HEK293T (cell line): ENCODE results near the gene PAPPA.

Source experiments
- CTCF ChIA-PET: fragments of 350-600 bp; formaldehyde crosslinking; extraction: SDS; loops from one replicate; lab custom pipeline; 2021; ENCODE audit warnings: antibody characterized with exemption, inconsistent platforms; lab: Yijun Ruan, JAX
- POLR2A ChIA-PET: fragments of 350-600 bp; formaldehyde crosslinking; extraction: SDS; loops from one replicate; lab custom pipeline; 2020; ENCODE audit warnings: antibody characterized with exemption, inconsistent platforms; lab: Yijun Ruan, JAX
- DNase-seq: peaks from one replicate; pipeline ENCODE4 v3.0.0; 2012; ENCODE audit warnings: mixed read lengths; ENCODE audit errors: extremely low spot score
- ARNT ChIP-seq: fragments of 450-650 bp; IDR thresholded peaks from 2 replicates; pipeline ENCODE4 v1.6.1; 2017; ENCODE audit warnings: mild to moderate bottlenecking
- BHLHE40 ChIP-seq: fragments of 450-650 bp; IDR thresholded peaks from 2 replicates; pipeline ENCODE4 v1.6.1; 2016; ENCODE audit warnings: mild to moderate bottlenecking, moderate library complexity, borderline replicate concordance
- CTBP1 ChIP-seq: fragments of 450-650 bp; IDR thresholded peaks from 2 replicates; pipeline ENCODE4 v1.6.1; 2016; ENCODE audit warnings: borderline replicate concordance
- ELF4 ChIP-seq: fragments of 450-650 bp; IDR thresholded peaks from 2 replicates; pipeline ENCODE4 v1.6.1; 2017; ENCODE audit warnings: antibody characterized with exemption
- FOXA1 ChIP-seq: fragments of 450-650 bp; IDR thresholded peaks from 2 replicates; pipeline ENCODE4 v1.6.1; 2016; ENCODE audit warnings: mild to moderate bottlenecking
- FOXK2 ChIP-seq: fragments of 450-650 bp; IDR thresholded peaks from 2 replicates; pipeline ENCODE4 v1.6.1; 2016; ENCODE audit warnings: mild to moderate bottlenecking
- FOXM1 ChIP-seq: fragments of 450-650 bp; IDR thresholded peaks from 2 replicates; pipeline ENCODE4 v1.6.1; 2017; ENCODE audit warnings: mild to moderate bottlenecking, borderline replicate concordance
- HDGF ChIP-seq: fragments of 450-650 bp; IDR thresholded peaks from 2 replicates; pipeline ENCODE4 v1.6.1; 2017; ENCODE audit warnings: antibody characterized with exemption, borderline replicate concordance
- L3MBTL2 ChIP-seq: fragments of 450-650 bp; conservative IDR thresholded peaks from 2 replicates; pipeline ENCODE4 v1.6.1; 2016; ENCODE audit warnings: mild to moderate bottlenecking
- LEF1 ChIP-seq: fragments of 450-650 bp; IDR thresholded peaks from 2 replicates; pipeline ENCODE4 v1.6.1; 2017; ENCODE audit warnings: mild to moderate bottlenecking, borderline replicate concordance
- NFRKB ChIP-seq: fragments of 450-650 bp; IDR thresholded peaks from 2 replicates; pipeline ENCODE4 v1.6.1; 2016; ENCODE audit warnings: mild to moderate bottlenecking, moderate library complexity
- SP1 ChIP-seq: fragments of 450-650 bp; IDR thresholded peaks from 2 replicates; pipeline ENCODE4 v1.6.1; 2017
- SUZ12 ChIP-seq: fragments of 450-650 bp; IDR thresholded peaks from 2 replicates; pipeline ENCODE4 v1.6.1; 2016; ENCODE audit warnings: mild to moderate bottlenecking
- TARDBP ChIP-seq: fragments of 450-650 bp; IDR thresholded peaks from 2 replicates; pipeline ENCODE4 v1.6.1; 2016
- ZNF384 ChIP-seq: fragments of 450-650 bp; IDR thresholded peaks from 2 replicates; pipeline ENCODE4 v1.6.1; 2016
- TF ChIP-seq, protein P1 (sequence below): fragments of 450-650 bp; IDR thresholded peaks from 2 replicates; pipeline ENCODE4 v1.6.1; 2016

The PAPPA gene

DNA sequence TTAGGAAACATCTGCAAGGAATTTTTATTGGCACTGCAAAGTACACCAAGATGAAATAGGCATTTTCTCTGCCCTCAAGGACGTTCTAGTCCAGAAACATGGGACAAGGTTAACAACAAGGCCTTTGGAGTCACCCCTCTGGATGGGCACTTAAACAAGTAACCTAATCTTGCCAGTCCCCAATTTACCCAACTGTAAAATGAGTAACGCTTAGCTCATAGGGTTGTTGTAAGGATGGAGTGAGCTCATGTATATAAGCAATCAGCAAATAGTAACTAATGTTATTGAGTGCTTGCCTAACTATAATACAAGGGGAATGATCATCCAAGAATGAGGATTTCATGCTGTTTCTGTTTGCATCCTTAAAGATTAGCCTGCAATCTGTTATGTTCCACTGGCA is 189.3 kb downstream of the PAPPA start:
- TF ChIP-seq FOXA1: no peak
- TF ChIP-seq ZNF384: no peak
- no peak for TF ChIP-seq BHLHE40
- TF ChIP-seq SP1: no peak
- TF ChIP-seq L3MBTL2: no peak
- no peak for TF ChIP-seq ELF4
- no peak for TF ChIP-seq ARNT
- no peak for TF ChIP-seq HDGF
- TF ChIP-seq SUZ12: no peak
- no peak for TF ChIP-seq TARDBP
- no peak for TF ChIP-seq NFRKB
- no peak for TF ChIP-seq FOXK2
- no peak for TF ChIP-seq CTBP1
- no peak for TF ChIP-seq LEF1
- no peak for DNase-seq
- POLR2A ChIA-PET: no interaction called here
- CTCF ChIA-PET: no interaction called here

DNA sequence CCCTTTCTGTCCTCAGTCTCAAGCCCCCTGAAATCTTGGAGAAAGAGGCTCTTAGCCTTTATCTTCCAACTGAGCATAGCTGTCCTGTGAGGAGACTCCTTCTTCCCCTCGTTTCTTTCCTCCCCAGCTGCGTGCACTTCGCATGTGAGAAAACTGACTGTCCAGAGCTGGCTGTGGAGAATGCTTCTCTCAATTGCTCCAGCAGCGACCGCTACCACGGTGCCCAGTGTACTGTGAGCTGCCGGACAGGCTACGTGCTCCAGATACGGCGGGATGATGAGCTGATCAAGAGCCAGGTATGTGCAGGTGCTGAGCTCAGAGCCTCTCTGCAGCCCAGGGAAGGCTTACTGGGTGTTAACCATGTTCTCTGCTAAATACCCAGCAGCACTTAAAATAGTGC is 190.8 kb downstream of the PAPPA start:
- ChIA-PET CTCF (no interaction called here), POLR2A (no interaction called here)
- DNase-seq: no peak
- TF ChIP-seq HDGF (no peak), SUZ12 (no peak)

DNA sequence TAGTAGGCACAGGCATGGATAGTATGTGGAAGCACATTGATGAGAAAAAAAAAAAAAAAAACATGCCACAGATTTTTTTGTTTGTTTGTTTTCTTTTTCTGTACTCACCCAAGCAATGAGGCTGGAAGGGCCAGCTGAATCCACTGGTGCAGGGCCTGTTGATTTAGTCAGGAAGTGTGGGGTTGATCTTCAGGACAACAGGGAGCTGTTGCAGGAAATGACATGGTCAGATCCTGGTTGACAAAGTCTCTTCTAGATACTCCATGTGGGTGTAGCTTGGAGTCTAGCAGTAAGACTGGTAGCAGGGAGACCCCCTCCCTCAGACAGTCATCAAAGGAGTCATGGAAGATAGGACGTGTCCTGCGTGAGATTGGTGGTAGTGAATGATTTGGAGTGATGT is 191.8 kb downstream of the PAPPA start:
- DNase-seq: no peak
- POLR2A ChIA-PET: no interaction called here
- TF ChIP-seq ZNF384 (no peak), ELF4 (no peak), L3MBTL2 (no peak), HDGF (no peak), ARNT (no peak), SP1 (no peak), FOXK2 (no peak), CTBP1 (no peak), NFRKB (no peak), SUZ12 (no peak), TARDBP (no peak), LEF1 (no peak), FOXM1 (no peak), FOXA1 (no peak), BHLHE40 (no peak)
- TF ChIP-seq, protein P1, sequence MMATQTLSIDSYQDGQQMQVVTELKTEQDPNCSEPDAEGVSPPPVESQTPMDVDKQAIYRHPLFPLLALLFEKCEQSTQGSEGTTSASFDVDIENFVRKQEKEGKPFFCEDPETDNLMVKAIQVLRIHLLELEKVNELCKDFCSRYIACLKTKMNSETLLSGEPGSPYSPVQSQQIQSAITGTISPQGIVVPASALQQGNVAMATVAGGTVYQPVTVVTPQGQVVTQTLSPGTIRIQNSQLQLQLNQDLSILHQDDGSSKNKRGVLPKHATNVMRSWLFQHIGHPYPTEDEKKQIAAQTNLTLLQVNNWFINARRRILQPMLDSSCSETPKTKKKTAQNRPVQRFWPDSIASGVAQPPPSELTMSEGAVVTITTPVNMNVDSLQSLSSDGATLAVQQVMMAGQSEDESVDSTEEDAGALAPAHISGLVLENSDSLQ: no peak
- CTCF ChIA-PET: no interaction called here

DNA sequence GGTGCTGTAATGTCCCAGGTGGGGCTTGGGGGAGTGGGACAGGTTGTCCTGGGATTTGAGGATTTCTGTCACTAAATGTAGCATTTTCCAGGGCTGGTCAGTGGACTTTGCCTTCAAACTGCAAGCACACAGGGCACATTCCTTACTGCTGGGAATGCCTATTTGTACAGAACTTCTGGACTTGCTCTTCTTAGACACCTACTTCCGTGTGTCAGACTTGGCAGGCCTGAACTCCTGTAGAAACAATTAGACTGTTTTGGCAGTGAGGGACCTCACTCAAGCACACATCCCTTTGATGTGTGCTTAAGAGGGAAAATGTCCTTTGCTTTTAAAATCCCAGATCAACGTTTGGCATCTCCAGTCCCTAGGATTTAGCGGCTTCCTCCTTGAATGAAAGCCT is 192.2 kb downstream of the PAPPA start:
- DNase-seq: no peak
- ChIA-PET POLR2A (no interaction called here), CTCF (no interaction called here)
- TF ChIP-seq FOXM1 (no peak), TARDBP (no peak), L3MBTL2 (no peak), FOXA1 (no peak), CTBP1 (no peak), ELF4 (no peak), HDGF (no peak), SP1 (no peak)

DNA sequence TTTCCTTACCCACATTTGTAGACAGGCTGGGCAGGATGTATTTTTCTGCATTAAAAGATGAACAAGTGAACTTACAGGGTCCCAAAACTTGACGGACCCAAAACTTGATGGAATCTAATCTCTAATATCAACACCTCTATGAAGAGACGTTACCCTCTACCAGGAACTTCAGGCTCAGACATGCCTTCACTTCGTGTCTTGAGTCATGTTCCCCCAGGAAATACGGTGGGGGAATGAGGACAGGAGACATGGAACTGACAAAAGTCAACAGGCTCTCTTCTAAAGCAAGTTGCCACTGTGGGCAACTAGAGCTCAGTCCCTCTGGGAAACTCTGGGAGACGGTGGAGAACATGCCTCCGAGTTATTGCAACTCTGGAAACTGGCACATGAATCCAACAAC is 196.1 kb downstream of the PAPPA start:
- TF ChIP-seq FOXK2 (no peak), BHLHE40 (no peak), ZNF384 (no peak), ARNT (no peak), NFRKB (no peak), LEF1 (no peak), TARDBP (no peak), L3MBTL2 (no peak)
- TF ChIP-seq, protein P1: no peak
- POLR2A ChIA-PET: no interaction called here
- DNase-seq: no peak
- CTCF ChIA-PET: no interaction called here

DNA sequence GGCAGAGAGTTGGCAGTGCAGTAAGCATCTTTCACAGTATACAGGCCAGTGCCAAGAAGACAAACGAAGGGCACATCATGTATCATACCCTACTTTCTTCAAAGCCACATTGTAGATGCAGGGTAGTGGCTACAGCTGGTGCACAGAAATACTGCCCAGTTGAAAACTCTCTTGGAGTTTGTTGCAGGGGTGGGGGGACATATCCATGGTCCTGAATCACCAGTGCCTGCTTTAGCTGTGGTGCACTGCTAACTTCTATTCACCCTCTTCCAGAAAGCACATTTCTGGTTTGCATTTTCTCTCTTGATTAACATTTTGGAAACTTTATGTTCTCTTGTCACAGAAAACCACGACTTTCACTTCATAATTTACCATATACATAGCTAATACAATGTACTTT is 196.6 kb downstream of the PAPPA start:
- CTCF ChIA-PET: no interaction called here
- TF ChIP-seq SUZ12 (no peak), NFRKB (no peak), LEF1 (no peak), FOXM1 (no peak), FOXA1 (no peak), CTBP1 (no peak), ARNT (no peak), SP1 (no peak)
- POLR2A ChIA-PET: no interaction called here

DNA sequence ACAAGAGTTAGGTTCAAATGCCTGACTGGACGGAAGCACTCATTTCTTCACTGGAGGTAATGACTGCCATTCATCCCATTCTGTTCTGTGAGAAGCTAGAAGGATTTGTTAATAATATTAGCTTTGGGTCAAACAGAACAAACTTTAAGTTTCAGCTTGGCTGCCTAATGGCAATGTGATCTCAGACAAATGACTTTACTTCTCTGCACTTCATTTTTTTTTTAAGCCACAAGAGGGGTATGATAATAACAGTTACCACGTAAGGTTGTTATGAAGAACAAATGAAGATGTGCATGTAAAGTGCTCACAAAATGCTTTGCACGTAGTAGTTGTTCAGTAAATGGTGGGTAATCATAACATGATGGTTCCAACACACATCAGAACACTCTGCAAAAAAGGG is 199.4 kb downstream of the PAPPA start:
- POLR2A ChIA-PET: no interaction called here
- no peak for TF ChIP-seq ARNT
- TF ChIP-seq CTBP1: no peak
- CTCF ChIA-PET: no interaction called here
- no peak for DNase-seq

More for the DNA sequence above, 196.6 kb downstream of the PAPPA start:
- DNase-seq: no peak
